Measurements from ENCODE around the gene ADORA3.
A peak's percentile ranks its signal among the peaks of the same experiment; 100 is the strongest.

Gene ADORA3

DNA sequence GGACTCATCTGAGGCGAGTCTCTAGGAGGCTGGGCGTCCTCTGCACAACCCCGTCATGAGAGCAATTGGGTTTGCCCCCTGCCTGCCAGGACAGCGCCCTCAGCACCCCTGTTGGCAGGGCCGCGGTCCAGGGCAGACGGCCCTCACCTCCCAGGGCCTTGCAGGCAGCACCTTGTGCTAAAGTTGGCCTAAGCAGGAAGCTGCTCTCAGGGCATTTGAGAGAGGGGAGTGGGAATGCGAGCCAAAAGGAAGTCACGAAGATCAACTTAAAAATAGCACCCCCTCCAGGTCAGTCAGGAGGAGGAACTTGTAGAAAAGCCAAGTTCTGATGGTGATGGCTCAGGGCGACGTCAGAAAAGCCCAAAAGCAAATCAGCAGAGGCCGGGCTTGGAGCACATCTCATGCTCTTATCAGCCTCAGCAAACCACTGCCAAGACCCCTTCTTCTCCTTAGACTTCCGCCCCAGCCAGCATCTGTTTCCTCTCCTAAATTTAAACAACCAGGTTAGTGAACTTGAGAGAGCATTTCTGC lies 12.6 kb upstream of the ADORA3 start:
- peak; percentile 66 for ATAC-seq (replicated peaks)
- H3K4me1 Mint-ChIP-seq (ENCODE audit: low read depth in 2 of 2): peaks cover 15 to 29% of the 10 kb centered on the region in 2 donors
- no peaks in the 10 kb centered on the region for H3K9me3 Mint-ChIP-seq
- H3K4me3 Mint-ChIP-seq: peak overlapping the region; percentile 29 to 73
- DNase-seq: peak in 2 of 3 experiments; percentile 7 to 9
- peak overlapping the region; percentile 81 to 87 for H3K27ac Mint-ChIP-seq
- no peaks in the 10 kb centered on the region for H3K27me3 Mint-ChIP-seq
- H3K36me3 Mint-ChIP-seq (ENCODE audit: insufficient read depth): no peaks in the 10 kb centered on the region

DNA sequence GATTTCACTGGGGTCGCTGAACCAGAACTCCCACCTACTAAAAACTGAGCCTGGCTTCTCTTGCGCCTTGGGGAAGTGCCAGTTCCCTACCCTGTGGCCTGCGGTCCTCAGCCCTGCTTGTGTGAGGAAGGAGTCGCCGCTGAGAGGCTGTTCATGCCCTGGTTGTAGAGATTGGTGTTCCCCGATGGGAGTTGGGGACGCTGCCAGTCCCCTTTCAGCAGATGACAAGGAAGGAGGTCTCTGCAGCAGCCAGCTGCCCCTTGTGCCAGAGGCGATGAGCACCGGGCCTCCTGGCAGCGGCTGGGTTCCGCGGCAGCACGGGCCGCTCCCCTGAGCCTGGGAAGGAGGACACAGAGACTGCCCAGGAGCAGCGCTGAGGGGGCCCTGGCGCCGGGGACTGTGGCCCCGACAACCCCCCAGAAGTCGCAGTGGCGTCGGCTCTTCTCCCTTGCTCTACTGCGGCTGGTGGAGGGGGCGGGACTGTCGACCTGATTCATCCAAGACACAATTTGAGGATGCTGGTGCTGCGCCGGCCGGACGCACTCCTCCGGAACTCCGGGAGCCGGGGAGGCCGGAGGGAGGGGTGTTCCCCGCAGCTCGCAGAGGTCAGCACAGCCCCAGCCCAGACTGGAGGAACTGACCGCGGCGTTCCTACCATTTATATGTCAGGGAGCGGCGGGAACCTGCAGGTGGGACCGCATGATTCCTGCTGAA lies 12.0 kb upstream of the ADORA3 start:
- H3K27me3 Mint-ChIP-seq: no peaks in the 10 kb centered on the region
- ATAC-seq (replicated peaks): peak; percentile 21
- peak overlapping the region; percentile 29 to 73 for H3K4me3 Mint-ChIP-seq
- no peak for DNase-seq
- H3K27ac Mint-ChIP-seq: peak overlapping the region in 1 of 2 donors; percentile 81
- H3K9me3 Mint-ChIP-seq: no peaks in the 10 kb centered on the region
- peaks cover 15 to 29% of the 10 kb centered on the region in 2 donors for H3K4me1 Mint-ChIP-seq (ENCODE audit: low read depth in 2 of 2)
- H3K36me3 Mint-ChIP-seq (ENCODE audit: insufficient read depth): no peaks in the 10 kb centered on the region

DNA sequence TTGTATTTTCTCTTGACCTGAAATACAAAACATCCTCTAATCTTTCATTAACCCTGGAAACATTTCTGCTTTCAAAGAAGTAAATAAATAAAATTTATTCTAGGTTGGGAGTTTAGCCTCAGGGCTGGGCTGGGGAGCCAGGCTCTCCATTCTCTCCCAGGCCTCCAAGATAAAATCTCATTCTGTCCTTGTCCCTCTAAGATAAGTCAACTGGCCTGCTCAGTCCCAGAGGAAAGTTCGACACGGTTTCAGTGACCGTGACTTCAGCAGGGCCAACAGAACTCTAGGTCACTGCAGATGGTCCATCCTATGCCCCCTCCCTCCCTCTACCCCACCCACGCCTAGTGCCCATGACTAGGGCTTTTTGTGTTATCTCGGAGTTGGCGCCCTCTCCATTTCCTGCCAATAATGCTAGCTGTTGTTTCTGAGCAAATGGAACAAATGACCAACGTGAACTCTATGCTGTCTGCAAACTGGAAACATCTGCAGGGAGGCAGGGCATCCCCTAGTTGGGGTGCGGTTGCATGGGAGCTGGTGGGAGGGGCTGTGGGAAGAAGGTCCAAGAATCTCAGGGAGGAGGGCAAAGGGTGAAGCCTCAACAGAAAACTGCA lies 10.1 kb upstream of the ADORA3 start:
- peaks cover 21 to 35% of the 10 kb centered on the region in 2 donors for H3K4me1 Mint-ChIP-seq (ENCODE audit: low read depth in 2 of 2)
- no peaks in the 10 kb centered on the region for H3K9me3 Mint-ChIP-seq
- H3K4me3 Mint-ChIP-seq: no peak overlapping the region
- no peak for ATAC-seq (replicated peaks)
- H3K27me3 Mint-ChIP-seq: no peaks in the 10 kb centered on the region
- H3K36me3 Mint-ChIP-seq (ENCODE audit: insufficient read depth): no peaks in the 10 kb centered on the region
- no peak for DNase-seq
- no peak overlapping the region for H3K27ac Mint-ChIP-seq

DNA sequence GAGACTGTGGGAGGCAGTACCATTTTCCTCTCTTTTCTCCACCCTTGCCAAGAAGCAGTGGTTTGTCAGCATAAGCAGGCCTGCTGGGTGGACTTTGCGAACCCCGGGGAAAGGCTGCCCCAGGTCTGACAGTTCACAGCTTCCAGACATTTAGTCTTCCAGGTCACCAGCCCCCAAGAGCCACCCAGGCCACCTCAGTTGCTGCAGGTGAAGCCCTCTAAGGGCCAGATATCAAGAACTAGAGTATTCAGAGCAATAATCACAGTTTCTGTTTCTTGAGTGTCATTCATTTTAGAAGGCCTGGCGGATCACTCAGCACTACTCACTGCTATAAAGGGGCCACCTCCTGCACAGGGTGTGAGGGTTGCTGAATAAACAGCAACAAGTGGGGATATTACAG lies 9.5 kb upstream of the ADORA3 start:
- Mint-ChIP-seq H3K36me3 (ENCODE audit: insufficient read depth) (no peaks in the 10 kb centered on the region), H3K4me1 (ENCODE audit: low read depth in 2 of 2) (peaks cover 23 to 37% of the 10 kb centered on the region in 2 donors), H3K27ac (peak overlapping the region in 1 of 2 donors; percentile 18), H3K27me3 (no peaks in the 10 kb centered on the region), H3K4me3 (no peak overlapping the region), H3K9me3 (no peaks in the 10 kb centered on the region)
- no peak for ATAC-seq (replicated peaks)
- DNase-seq: no peak

DNA sequence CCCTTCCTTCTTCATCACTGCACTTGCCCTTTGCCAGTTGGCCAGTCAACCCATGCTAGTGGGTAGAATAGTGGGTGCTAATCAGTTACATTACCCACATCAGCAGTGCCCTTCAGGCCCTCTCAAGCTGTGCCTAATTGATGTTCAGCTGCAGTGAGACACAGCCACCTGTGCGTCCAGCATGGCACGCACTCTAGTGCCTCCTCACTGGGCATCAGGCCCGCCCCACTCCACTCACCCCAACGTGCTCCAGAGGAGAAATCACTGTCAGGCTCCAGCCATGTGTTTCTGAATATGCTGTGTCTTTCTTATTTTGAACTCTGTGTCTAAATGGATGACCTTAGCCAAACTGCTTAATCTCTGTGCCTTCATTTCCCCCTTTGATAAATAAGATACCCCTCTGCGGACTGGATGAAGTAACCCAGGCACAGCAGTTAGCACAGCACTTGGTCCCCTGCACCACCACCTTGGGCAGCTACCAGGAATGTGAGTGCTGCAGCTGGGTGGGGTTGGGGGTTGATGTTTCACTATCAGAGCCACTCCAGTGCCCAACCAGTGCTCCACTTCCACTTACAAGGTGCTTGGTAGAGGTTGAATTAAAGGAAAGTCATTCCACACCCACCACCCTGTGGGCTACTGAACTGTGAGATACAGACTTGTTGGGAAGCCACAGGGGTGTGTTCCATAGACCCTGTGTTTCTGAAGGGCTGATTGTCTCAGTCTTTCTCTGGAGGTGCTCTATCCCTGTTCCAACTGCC lies 8.9 kb upstream of the ADORA3 start:
- H3K27me3 Mint-ChIP-seq: no peaks in the 10 kb centered on the region
- H3K4me1 Mint-ChIP-seq (ENCODE audit: low read depth in 2 of 2): peaks cover 17 to 36% of the 10 kb centered on the region in 2 donors
- H3K9me3 Mint-ChIP-seq: no peaks in the 10 kb centered on the region
- H3K27ac Mint-ChIP-seq: peak overlapping the region in 1 of 2 donors; percentile 18
- ATAC-seq (replicated peaks) (no peak), DNase-seq (no peak)
- H3K36me3 Mint-ChIP-seq (ENCODE audit: insufficient read depth): no peaks in the 10 kb centered on the region
- H3K4me3 Mint-ChIP-seq: peak overlapping the region in 1 of 2 donors; percentile 38

- no peaks in the 10 kb centered on the region for H3K27me3 Mint-ChIP-seq
- no peaks in the 10 kb centered on the region for H3K9me3 Mint-ChIP-seq
- DNase-seq (no peak), ATAC-seq (replicated peaks) (no peak)
- H3K36me3 Mint-ChIP-seq (ENCODE audit: insufficient read depth): no peaks in the 10 kb centered on the region
- H3K4me1 Mint-ChIP-seq (ENCODE audit: low read depth in 2 of 2): peaks cover 14 to 31% of the 10 kb centered on the region in 2 donors
- H3K4me3 Mint-ChIP-seq: no peak overlapping the region
- no peak overlapping the region for H3K27ac Mint-ChIP-seq
Measured at GRCh38 chr1:111511370-111511769, 7.9 kb upstream of the ADORA3 start.

GRCh38 chr1:111509997-111510375 lies 6.6 kb upstream of the ADORA3 start:
- Mint-ChIP-seq H3K27me3 (no peaks in the 10 kb centered on the region), H3K36me3 (ENCODE audit: insufficient read depth) (no peaks in the 10 kb centered on the region), H3K4me3 (no peak overlapping the region), H3K4me1 (ENCODE audit: low read depth in 2 of 2) (peaks cover 24 to 31% of the 10 kb centered on the region in 2 donors), H3K27ac (no peak overlapping the region), H3K9me3 (no peaks in the 10 kb centered on the region)
- no peak for DNase-seq
- ATAC-seq (replicated peaks): no peak

- DNase-seq (peak; percentile 49 to 54 (median 50)), ATAC-seq (replicated peaks) (peak; percentile 70)
- no peaks in the 10 kb centered on the region for H3K9me3 Mint-ChIP-seq
- H3K4me1 Mint-ChIP-seq (ENCODE audit: low read depth in 2 of 2): peaks cover 34 to 41% of the 10 kb centered on the region in 2 donors
- no peaks in the 10 kb centered on the region for H3K27me3 Mint-ChIP-seq
- H3K27ac Mint-ChIP-seq: peak overlapping the region; percentile 92 to 93
- H3K36me3 Mint-ChIP-seq (ENCODE audit: insufficient read depth): no peaks in the 10 kb centered on the region
- H3K4me3 Mint-ChIP-seq: peak overlapping the region; percentile 80 to 81
Measured at GRCh38 chr1:111507411-111508201, 4.2 kb upstream of the ADORA3 start.

DNA sequence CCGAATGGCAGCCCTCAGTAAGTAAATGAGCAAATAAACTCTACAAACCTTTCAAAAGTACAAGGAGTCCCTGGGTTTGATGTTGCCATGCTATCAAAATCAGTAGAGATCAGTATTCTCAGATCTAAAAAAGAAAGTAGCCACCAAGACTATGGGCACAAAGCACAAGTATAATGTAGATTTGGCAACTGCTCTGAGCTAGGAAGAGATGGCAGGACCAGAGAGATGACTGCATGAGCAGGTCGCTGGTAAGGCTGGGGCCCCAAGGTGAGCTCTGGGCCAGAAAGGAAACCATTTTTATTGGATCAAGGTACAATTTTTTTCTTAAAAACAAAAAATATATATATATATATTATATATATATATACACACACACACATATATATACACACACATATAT lies 3.1 kb upstream of the ADORA3 start:
- no peak overlapping the region for H3K4me3 Mint-ChIP-seq
- peaks cover 34 to 41% of the 10 kb centered on the region in 2 donors for H3K4me1 Mint-ChIP-seq (ENCODE audit: low read depth in 2 of 2)
- no peaks in the 10 kb centered on the region for H3K27me3 Mint-ChIP-seq
- peak overlapping the region; percentile 69 to 74 for H3K27ac Mint-ChIP-seq
- ATAC-seq (replicated peaks) (no peak), DNase-seq (no peak)
- H3K9me3 Mint-ChIP-seq: no peaks in the 10 kb centered on the region
- no peaks in the 10 kb centered on the region for H3K36me3 Mint-ChIP-seq (ENCODE audit: insufficient read depth)

GRCh38 chr1:111505641-111506119 lies 2.2 kb upstream of the ADORA3 start:
- Mint-ChIP-seq H3K36me3 (ENCODE audit: insufficient read depth) (no peaks in the 10 kb centered on the region), H3K27ac (peak overlapping the region; percentile 69 to 74), H3K4me1 (ENCODE audit: low read depth in 2 of 2) (peaks cover 42 to 44% of the 10 kb centered on the region in 2 donors), H3K4me3 (peak overlapping the region in 1 of 2 donors; percentile 9), H3K9me3 (no peaks in the 10 kb centered on the region), H3K27me3 (no peaks in the 10 kb centered on the region)
- ATAC-seq (replicated peaks): no peak
- DNase-seq: no peak

GRCh38 chr1:111504097-111504496 lies 664 bp upstream of the ADORA3 start:
- Mint-ChIP-seq H3K4me3 (no peak overlapping the region), H3K27me3 (no peaks in the 10 kb centered on the region), H3K36me3 (ENCODE audit: insufficient read depth) (no peaks in the 10 kb centered on the region), H3K9me3 (no peaks in the 10 kb centered on the region), H3K4me1 (ENCODE audit: low read depth in 2 of 2) (peaks cover 36 to 42% of the 10 kb centered on the region in 2 donors), H3K27ac (peak overlapping the region; percentile 68 to 77)
- DNase-seq: no peak
- ATAC-seq (replicated peaks): no peak

GRCh38 chr1:111501645-111502044 lies 1.8 kb downstream of the ADORA3 start:
- Mint-ChIP-seq H3K9me3 (peaks cover 2% of the 10 kb centered on the region in 2 donors), H3K36me3 (ENCODE audit: insufficient read depth) (no peaks in the 10 kb centered on the region), H3K4me3 (no peak overlapping the region), H3K27ac (no peak overlapping the region), H3K27me3 (no peaks in the 10 kb centered on the region), H3K4me1 (ENCODE audit: low read depth in 2 of 2) (peaks cover 28 to 34% of the 10 kb centered on the region in 2 donors)
- ATAC-seq (replicated peaks): no peak
- no peak for DNase-seq
